DMS 273 (cell line): ENCODE data around the gene SUSD4.

Experiments
- DNase-seq: peaks from one replicate; lab custom pipeline; 2025; ENCODE audit not compliant: unreplicated experiment; lab: John Stamatoyannopoulos, UW

SUSD4 gene

DNA sequence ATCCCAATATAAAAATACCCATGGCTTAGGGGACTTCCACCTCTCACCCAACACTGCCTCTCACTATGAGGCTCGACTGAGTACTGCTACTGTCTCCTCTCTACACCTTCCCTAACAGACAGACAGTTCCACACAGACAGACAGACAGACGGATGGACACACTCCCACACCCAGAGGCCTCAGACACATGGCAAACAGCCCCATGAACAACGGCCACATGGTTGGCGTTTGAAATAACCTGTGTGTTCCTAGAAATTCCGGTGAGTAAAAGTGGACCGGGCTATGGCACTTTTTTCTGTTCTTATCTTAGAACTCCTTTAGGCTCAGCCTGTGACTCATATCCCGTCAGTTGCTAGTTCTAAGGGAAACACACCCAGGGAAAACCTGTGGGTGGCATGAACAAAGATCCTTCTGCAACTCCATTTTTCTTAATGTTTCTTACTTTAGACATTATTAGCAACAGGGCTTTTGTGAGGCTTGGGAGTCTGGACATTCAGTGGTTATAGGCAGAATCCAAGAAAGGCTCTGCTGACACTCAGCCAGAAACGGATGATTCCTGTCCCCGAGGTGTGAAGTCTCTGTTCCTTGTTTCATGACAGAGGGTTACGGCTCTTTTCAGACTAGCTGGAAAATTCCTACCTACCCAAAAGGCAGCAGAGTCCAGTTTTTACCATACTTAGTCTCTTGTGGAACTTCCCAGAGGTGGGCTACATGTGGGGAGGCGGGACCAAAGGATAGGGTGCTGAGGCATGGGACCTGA, 130.4 kb downstream of the SUSD4 start:
- no peak for DNase-seq

DNA sequence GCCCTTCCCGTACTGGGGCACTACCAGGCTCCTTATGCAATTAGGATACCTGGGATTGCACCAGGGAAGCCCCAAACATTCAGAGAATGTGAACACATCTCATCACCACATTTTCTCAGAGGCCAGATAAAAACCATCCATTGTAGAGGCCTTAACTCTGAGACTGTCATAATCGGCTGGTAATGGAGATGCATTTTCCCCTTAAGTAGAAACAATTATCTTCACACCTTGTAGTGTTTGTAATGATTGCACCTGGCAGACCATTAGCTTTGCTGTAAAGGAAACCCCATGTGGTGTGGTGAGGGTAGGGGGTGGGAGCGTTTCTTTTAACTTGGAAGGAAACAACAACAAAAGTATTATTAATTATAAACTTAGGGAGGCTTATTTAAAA, 131.0 kb downstream of the SUSD4 start:
- DNase-seq: no peak

DNA sequence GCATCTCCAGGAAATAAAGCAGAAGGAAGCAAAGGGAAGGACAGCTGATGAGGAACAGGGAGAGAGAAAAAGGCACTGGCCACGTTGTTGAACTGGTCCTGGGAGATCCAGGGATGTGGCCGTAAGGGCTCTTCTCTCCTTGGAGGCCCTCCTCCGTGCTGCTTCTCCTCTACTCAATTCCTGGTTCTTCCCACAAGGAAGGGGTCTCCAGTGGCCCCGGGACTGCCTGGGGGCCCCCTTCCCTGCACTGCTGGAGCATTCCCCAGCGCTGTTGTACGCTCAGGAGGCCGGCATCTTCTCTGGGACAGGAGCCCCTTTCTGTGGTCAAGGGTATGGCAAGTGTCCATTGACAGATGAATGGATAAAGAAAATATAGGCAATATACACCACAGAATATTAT, 132.4 kb downstream of the SUSD4 start:
- no peak for DNase-seq

DNA sequence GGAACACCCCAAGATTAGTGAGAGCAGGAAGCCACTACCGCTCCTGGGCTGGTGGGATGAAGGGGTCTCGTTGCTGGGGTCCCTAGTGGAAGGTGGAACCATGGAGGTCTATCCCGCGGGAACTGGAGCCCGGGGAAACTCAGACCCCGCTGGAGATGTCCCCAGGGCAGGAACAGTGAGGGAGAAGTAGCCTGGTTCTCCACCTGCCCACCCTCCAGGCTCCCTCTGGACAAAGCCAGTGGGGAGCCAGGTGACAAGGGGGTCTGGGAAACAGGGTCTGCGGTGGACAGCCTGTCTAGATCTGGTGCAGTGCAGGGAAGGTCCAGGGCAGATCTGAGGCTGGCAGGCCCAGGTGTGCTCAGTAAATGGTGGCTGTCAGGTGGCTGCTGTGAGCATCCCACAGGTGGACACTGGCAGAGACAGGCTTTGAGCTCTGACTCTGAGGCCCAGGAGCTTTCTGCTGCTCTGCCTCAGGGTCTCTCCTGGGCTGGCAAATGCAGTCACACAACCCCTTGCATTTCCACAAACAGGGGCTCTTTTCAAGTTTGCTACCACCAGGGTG, 132.9 kb downstream of the SUSD4 start:
- no peak for DNase-seq

DNA sequence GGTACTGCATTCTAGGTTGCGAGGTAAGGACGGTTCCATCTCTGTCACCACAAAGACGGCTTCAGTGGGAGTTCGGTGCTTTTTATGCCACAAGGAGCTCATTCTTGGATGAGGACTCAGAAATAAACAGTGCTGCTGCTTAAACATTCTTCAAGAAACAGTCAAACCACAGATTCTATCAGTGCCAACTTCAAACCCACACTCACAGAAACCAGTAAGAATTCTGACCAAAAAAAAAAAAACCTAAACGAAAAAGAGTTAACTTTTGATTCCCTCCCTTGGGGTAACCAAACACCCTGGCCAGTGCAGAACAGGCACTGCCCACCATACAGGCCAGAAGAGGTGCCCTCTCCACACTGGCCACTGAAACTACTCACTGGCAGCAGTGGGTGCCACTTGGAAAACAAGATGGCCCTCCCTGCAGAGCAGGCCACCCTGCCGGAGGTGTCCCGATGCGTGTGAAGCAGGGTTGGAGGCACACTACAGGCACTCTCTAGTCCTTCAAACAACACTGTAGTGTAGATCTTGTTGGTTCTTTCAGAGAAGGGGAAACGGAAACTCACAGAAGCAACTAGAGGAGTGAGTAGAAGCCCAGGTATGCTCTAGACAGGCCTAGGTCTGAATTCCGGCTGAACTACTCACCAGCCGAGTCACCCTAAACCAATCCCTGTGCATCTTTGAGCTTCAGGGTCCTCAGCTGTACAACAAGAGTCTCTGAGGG, 133.7 kb downstream of the SUSD4 start:
- DNase-seq: no peak

DNA sequence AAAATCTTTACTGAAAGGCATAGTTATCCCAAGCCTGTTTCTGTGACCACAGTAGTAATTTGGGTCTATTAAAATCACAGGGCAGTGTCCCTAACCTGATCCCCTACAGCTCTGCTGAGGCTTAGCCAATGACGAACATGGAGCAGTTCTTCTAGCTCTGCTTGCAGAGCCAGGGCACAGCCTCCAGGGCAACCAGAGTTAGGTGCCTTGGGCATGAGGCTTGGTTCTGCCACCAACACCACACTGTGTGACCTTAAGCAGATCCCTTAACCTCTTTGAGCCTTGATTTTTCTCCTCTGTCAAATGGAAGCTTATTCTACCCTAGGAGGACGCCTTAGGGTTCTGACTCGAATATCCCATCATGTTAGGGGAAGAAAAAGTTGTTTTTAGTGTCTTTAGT, 134.2 kb downstream of the SUSD4 start:
- no peak for DNase-seq

DNA sequence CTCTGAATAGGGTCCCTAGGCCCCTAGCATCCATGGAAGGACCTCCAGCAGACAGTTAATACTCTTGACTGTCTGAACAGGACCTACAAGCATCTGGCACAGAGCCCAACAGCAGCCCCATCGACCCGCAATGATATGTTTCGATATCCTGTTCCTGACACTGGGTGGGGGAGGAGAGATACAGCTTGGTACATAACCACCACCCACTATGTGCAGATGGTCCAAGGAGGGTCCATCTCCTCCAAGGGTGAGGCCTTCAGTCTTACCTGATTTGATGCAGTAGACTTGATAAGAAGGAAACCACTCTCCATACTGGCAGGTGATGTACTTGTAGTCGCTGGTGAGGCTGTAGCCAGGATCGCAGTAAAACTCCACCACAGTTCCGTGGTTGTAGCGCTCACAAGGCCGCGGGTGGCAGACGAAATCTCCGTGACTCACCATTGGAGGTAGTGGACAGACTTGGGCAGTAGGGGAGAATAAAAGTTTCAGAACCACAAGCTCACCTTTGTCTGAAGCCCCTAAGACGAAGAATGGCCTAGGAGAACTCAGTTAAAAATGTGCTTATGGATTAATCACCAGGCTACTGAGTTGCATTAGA, 134.9 kb downstream of the SUSD4 start:
- no peak for DNase-seq

DNA sequence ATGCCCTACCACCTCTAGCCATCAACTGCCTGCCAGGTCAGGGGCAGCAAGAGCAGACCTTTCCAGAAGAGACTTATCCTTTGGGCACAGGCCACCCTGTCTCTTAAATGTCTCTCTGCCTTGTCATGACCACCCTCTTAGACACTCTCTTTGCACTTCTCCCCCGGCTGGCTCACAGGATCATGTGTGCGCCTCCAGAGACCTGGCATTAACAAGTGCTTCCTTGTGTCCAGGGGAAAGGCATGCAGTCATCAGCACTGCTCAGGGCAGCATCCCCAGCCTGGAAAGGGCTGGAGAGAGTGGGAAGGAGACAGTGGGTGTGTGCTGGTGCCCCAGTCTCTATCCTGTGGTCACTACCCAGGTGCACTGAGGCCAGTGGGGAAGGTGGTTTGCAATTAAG, 135.8 kb downstream of the SUSD4 start:
- DNase-seq: no peak

DNA sequence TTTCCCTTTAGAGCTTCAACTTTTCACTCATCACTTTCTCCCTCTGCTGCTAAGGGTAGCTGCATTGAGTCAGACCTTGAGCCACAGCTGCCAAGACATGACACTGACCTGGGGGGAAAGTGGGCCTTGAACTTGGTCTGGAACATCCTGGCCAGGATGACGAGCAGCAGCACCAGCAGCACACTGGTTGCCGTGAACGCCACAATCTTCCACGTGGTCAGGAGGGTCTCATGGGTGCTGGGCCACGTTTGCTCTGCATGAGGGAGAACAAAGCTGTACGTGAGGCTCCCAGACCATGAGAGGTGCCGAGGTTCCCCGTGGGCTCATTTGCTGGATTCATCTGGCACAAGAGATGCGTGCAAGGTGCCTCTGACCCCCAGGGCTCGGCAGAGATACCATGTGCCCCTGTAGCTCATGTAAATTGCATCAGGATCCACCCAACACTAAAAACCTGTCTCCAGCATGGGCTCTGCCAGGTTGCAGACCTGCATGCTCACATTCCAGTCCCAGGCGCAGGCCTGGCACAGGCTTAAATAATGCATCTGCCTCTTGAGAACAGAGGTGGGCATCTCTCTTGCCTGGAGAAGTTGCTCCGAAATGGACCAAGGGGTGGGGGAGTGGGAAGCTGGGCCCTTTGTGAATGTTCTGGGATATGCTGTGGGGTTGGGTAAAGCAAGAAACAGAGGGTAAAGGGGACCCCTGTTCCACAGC, 136.3 kb downstream of the SUSD4 start:
- DNase-seq: no peak

DNA sequence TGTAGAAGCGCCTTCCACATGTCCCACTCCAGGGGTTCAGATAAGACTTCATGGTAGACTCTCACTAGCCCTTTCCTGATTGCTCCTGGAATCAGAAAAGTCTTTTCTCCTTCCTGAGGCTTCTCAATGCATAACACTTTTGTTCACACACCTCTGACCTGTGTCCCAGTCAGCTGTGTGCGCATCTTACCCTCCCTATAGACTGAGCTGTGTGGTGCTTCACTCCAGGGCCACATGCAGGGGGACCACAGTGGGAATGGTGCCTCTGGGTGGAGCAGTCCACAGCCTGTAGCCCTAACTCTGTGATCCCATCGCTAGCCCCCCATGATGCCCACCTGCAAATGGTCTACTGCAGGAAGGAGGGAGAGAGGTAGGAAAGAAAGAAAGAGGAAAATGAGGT, 136.9 kb downstream of the SUSD4 start:
- no peak for DNase-seq

DNA sequence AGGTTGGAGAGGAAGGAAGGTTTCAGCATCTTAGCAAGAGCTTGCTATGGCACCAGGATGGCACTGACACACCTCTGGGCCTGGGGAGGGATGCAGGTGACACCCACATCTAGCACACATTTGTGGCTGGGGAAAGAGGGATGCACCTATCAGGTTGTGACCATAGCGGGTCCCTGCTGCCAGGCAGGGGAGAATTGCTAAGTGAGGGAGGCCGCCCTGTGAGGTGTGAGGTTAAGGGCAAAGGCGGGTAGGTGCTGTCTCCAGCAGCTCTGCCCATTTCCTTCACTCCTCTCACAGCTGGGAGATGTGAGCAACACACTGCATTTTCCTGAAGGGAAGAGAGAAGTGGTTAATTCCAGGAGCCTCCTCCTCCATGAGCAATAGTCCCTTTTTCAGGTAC, 137.7 kb downstream of the SUSD4 start:
- no peak for DNase-seq

DNA sequence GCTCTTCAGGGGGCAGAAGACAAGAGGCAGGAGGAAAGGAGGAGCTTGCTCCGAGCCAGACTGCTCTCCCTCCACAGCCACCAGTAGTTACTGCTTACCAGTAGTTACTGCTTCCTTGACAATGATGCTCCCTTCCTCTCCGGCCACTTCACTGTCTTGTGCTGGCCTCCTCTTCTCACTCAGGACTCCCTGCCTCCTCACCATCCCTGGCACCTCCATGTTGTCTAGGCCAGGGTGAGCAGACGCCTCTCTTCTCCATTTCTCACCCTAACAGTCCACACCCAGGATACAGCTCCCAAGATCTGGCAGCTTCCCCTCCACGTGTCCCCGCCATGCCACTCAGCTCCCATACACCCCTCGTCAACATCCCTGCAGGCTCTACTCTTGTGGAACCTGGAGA, 138.5 kb downstream of the SUSD4 start:
- no peak for DNase-seq

DNA sequence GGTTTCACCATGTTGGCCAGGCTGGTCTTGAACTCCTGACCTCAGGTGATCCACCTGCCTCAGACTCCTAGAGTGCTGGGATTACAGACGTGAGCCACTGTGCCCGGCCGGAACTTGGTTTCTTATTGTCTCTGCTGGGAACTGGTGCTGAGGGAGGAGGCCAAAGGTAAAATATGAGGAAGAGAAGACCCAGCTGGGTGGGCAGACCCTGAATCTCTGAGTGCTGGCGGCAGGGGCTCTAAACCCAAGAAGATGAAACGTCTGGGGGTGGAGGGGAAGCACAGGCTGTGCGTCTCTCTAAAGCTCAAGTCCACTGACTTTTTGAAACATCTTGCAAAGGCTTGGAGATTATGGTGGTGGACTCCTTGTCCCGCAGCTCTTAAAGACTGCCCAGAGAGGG, 138.9 kb downstream of the SUSD4 start:
- no peak for DNase-seq

DNA sequence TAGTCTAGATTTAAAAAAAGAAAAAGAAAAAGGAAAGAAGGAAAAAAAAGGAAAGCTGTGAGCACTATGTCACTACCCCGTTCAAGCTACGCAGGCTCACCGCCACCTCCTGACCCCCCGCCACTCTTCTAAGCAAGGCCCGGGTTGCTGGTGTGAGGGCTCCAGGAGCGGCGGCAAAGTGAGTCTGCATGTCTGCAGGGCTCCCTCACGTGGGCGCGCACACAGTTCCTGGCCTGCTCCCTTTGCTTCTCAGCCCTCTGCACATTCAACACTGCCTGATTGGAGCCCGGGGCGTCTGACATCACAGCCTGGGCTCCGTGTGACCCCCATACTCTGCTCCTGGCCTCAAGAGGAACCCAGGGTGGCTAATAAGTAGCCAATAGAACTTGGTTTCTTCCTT, 139.5 kb downstream of the SUSD4 start:
- no peak for DNase-seq

DNA sequence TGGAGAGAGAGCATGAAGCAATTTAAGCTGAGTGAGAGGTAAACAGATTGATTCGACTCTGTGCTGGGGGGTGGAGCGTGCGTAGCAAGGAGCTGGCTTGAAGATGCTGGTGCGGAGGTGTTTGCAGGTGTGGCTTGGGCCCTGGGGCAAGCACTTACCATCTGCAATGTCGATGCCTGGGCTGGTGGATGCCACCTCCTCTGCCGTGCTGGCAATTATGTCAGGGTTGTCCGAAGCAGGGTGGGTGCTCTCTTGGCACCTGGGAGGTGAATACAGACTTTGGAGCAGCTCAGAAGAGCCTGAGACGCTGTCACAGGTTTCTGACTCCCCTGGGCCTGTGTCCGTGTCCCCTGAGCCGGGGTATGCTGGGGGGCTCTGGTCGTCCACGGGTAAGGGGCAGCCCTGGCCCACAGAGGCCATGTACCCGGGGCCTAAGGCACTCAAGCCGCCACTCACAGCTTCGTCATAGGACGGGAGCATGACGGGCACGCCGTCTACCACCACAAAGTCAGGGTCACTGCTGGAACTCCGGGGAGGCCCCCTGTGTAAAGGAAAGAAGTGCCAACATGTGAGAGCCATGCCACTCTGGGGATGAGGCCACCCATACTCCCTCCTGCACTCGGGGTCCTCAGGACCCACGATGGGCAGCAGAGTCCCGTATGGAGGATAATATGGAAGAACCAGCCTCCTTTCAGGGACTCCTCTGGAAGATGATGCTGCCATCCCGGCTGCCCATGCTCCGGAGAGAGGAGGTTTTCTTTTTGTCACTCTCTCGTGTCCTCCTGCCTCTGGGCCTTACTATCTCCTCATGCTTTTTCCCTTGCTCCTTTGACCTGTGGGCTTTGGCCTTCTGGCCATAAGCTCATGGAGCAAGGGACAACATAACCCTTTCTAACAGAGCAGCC, 140.6 kb downstream of the SUSD4 start:
- no peak for DNase-seq

DNA sequence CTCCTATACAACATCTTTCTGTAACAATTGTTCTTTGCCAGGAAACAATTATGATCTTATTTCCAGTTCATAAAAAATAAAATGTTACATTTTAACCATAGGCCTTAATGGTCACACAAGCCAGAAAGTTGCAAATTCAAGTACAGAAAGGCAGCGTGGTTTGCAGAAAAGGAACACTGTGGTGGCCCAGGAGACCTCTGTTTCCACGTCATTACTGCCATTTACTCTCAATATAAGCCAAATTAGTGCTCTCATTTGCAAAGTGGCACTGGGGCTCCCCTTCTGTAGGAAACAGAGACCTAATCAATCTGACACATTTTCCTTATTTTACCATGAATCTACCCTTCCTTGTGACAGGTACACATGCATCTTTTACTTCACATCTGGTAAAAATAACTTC, 141.6 kb downstream of the SUSD4 start:
- DNase-seq: no peak

DNA sequence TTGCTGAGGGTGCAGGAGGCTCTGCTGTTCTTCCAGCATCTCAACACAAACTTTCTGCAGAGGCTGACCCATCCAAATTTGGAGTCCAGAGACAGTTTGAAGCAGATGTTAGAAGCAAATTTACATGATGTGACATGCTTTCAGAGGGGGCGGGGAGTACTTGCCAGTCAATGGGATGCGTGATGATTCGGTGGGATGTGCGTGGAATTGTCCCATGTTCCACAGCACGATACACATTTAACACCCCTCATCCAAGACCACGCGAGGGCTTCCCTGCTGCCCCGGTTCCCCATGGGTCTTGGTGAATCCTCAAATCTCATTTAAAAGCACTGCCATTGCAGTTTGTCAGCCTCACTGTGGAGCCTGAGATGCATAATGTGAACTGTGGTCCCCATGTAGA, 142.3 kb downstream of the SUSD4 start:
- no peak for DNase-seq

DNA sequence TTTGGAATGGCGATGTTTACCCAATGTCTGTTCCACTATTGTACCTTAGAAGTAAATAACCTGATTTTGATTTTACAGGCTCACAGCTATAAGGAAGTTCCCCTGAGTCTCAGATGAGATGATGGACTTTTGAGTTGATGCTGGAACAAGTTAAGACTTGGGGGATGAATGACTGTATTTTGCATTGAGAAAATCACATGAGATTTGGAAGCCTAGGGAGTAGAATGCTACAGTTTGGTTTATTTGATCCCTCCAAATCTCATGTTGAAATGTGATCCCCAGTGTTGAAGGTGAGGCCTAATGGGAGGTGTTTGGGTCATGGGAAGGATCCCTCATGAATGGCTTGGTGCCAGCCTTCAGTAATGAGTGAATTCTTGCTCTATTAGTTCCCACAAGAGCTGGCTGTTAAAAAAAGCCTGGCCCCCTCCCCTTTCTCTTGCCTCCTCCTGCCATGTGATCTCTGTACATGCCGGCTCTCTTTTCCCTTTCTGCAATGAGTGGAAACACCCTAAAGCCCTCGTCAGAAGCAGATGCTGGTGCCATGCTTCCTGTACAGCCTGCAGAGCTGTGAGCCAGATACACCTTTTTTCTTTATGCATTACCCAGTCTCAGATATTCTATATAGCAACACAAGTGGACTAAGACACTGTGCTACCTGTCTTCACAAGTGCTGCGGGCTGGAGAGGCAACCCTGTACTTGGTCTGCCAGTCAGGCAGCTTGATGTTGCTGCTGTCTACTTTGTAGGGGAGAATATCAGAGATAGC, 143.9 kb downstream of the SUSD4 start:
- no peak for DNase-seq

DNA sequence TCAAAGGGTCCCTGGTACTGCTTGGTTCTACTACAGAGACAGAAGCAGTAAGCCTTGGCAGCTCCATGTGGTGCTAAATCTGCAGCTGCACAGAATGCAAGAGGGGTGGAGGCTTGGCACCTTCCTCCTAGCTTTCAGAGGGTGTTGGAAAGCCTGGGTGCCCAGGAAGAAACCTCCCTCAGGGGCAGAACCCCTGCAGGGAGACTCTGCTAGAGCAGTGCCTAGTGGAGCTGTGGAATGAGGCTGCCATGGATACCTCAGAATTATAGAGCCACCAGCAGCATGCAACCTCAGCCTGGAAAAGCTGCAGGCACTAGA, 144.7 kb downstream of the SUSD4 start:
- no peak for DNase-seq

DNA sequence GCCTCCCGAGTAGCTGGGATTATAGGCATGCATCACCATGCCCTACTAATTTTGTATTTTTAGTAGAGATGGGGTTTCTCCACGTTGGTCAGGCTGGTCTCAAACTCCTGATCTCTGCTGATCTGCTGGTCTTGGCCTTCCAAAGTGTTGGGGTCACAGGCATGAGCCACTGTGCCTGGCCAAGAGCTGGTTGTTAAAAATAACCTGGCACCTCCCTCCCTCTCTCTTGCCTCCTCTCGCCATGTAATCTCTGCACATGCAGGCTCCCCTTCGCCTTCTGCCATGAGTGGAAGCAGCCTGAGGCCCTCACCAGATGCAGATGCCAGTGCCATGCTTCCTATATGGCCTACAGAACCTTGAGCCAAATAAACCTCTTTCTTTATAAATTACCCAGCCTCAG, 146.2 kb downstream of the SUSD4 start:
- no peak for DNase-seq
